Naive B cell (primary cell): ENCODE results near the gene EFCAB13. TPM values are rescaled to one million over a fixed set of nuclear protein-coding genes. Genes with fewer than 3 reads are reported as not detected.
"Not testable (repeated sequence)": the region's sequence is repeated elsewhere in the genome, so short reads cannot be mapped to it uniquely, and the experiment has no call there.

Source experiments
- ATAC-seq, 2 donors: fragments of 150-1000 bp; cut with Tn5 transposase; 2 replicates each; pipeline ENCODE4 v1.10.0; 2021; ENCODE audit warnings: low read depth in 2 of 2, mild to moderate bottlenecking in 2 of 2, moderate library complexity in 2 of 2
- DNase-seq: peaks from one replicate; pipeline ENCODE4 v3.0.0; 2022
- H3K27ac Mint-ChIP-seq, 6 donors: one replicate each; pipeline ENCODE4 v1.8.0; 2020 to 2022; ENCODE audit warnings: mild to moderate bottlenecking in 6 of 6, mixed read lengths in 6 of 6, moderate library complexity in 5 of 6, inconsistent platforms in 2 of 6
- H3K27me3 Mint-ChIP-seq, 3 donors: one replicate each; pipeline ENCODE4 v1.8.0; 2021 to 2022; ENCODE audit warnings: mixed read lengths in 3 of 3, mild to moderate bottlenecking in 1 of 3
- H3K36me3 Mint-ChIP-seq, 2 donors: one replicate each; pipeline ENCODE4 v1.8.0; 2020 to 2022; ENCODE audit warnings: mixed read lengths in 2 of 2, inconsistent platforms in 1 of 2, mild to moderate bottlenecking in 1 of 2
- H3K4me1 Mint-ChIP-seq, 3 donors: one replicate each; pipeline ENCODE4 v1.8.0; 2020 to 2022; ENCODE audit warnings: mixed read lengths in 3 of 3, inconsistent platforms in 1 of 3, mild to moderate bottlenecking in 1 of 3, moderate library complexity in 1 of 3
- H3K4me3 Mint-ChIP-seq, 8 donors: one replicate each; pipeline ENCODE4 v1.8.0; 2020 to 2022; ENCODE audit warnings: mild to moderate bottlenecking in 8 of 8, mixed read lengths in 8 of 8, moderate library complexity in 8 of 8, inconsistent platforms in 2 of 8
- H3K9me3 Mint-ChIP-seq, 7 donors: one replicate each; pipeline ENCODE4 v1.8.0; 2020 to 2022; ENCODE audit warnings: mixed read lengths in 7 of 7, mild to moderate bottlenecking in 5 of 7, inconsistent platforms in 2 of 7, moderate library complexity in 1 of 7
- polyA plus RNA-seq, 6 donors: library from polyadenylated mRNA; unstranded; fragments of 300-500 nt; fragmentation: Illumina TruSeq; gene quantifications; one replicate each; pipeline ENCODE4 v1.2.3, GENCODE V29; 2021; ENCODE audit warnings: low read depth in 6 of 6

Gene EFCAB13
- polyA plus RNA-seq, 6 donors from 2014 or later: 27.5 to 43.7 (median 33.8) TPM

DNA sequence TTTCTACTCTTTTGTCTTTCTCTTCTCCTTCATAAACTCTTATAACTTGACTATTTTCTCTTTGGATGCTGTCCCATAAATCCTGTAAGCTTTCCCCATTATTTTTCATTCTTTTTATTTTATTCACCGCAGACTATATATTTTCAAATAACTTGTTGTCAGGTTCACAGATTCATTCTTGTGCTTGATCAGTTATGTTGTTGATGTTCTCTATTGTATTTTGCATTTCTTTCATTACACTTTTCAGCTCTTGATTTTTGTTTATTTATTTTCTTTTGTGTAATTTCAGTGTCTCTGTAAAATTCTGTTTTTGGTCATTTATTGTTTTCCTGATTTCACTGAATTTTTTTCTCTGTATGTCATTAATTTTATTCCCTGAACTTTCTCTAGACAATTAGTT lies 49.2 kb downstream of the EFCAB13 start:
- no peaks in the 10 kb centered on the region for H3K27me3 Mint-ChIP-seq
- peak overlapping the region in 1 of 6 donors; percentile 57 for H3K27ac Mint-ChIP-seq
- peaks cover 22 to 28% of the 10 kb centered on the region in 2 donors for H3K36me3 Mint-ChIP-seq
- H3K4me3 Mint-ChIP-seq: no peak overlapping the region
- ATAC-seq: no peak
- DNase-seq: no peak
- peaks cover 8 to 24% (median 17%) of the 10 kb centered on the region in 7 donors for H3K9me3 Mint-ChIP-seq
- no peaks in the 10 kb centered on the region for H3K4me1 Mint-ChIP-seq

DNA sequence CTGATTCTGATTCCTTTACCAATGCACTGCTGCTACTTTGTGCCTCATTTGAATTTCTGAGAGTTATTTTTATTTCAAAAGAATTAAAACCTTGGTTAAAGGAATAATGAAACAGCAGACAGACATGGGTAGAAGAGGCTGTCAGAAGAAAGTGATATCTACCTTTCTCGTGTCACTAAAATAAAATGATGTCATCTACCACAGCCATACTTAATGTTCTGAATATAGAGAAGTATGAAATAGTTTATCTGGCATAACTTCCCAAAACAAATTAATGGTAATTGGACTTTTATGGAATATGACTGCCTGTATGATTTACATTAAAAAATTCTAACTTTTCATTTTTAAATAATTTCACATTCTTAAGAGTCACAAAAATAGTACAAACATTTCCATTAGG lies 52.5 kb downstream of the EFCAB13 start:
- H3K4me1 Mint-ChIP-seq: no peaks in the 10 kb centered on the region
- no peak overlapping the region for H3K4me3 Mint-ChIP-seq
- H3K27me3 Mint-ChIP-seq: no peaks in the 10 kb centered on the region
- peaks cover 8 to 24% (median 17%) of the 10 kb centered on the region in 7 donors for H3K9me3 Mint-ChIP-seq
- no peak for ATAC-seq
- no peak overlapping the region for H3K27ac Mint-ChIP-seq
- DNase-seq: no peak
- peaks cover 28 to 43% of the 10 kb centered on the region in 2 donors for H3K36me3 Mint-ChIP-seq

DNA sequence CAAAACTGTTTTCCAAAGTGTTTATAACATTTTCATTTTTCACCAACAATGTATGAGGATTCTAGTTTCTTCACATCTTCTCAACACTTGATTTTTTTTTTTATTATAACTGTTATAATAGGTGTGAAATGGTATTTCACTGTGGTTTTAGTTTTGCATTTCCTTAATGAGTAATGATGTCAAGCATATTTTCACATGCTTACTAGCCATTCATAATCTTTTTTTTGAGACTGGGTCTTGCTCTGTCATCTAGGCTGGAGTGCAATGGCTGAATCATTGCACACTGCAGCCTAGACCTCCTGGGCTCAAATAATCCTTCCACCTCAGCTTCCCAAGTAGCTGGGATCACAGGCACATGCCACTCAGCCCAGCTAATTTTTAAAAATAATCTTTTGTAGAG lies 65.1 kb downstream of the EFCAB13 start:
- ATAC-seq: no peak
- peaks cover 0 to 5% (median 4%) of the 10 kb centered on the region in 3 donors for H3K4me1 Mint-ChIP-seq

DNA sequence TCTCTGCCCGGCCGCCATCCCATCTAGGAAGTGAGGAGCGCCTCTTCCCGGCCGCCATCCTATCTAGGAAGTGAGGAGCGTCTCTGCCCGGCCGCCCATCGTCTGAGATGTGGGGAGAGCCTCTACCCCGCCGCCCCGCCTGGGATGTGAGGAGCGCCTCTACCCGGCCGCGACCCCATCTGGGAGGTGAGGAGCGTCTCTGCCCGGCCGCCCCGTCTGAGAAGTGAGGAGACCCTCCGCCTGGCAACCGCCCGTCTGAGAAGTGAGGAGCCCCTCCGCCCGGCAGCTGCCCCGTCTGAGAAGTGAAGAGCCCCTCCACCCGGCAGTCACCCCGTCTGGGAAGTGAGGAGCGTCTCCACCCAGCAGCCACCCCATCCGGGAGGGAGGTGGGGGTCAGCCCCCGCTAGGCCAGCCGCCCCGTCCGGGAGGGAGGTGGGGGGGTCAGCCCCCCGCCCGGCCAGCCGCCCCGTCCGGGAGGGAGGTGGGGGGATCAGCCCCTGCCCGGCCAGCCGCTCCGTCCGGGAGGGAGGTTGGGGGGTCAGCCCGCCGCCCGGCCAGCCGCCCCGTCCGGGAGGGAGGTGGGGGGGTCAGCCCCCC lies 73.9 kb downstream of the EFCAB13 start:
- DNase-seq, H3K4me1 Mint-ChIP-seq, ATAC-seq, H3K27ac Mint-ChIP-seq, H3K9me3 Mint-ChIP-seq, H3K4me3 Mint-ChIP-seq, H3K27me3 Mint-ChIP-seq: not testable (repeated sequence)
- peaks cover 0 to 14% of the 10 kb centered on the region in 2 donors for H3K36me3 Mint-ChIP-seq

More for the DNA sequence above, 65.1 kb downstream of the EFCAB13 start:
- Mint-ChIP-seq H3K27ac (no peak overlapping the region), H3K9me3 (peaks cover 1 to 9% (median 4%) of the 10 kb centered on the region in 7 donors), H3K4me3 (no peak overlapping the region), H3K36me3 (peaks cover 18 to 27% of the 10 kb centered on the region in 2 donors), H3K27me3 (no peaks in the 10 kb centered on the region)
- no peak for DNase-seq

DNA sequence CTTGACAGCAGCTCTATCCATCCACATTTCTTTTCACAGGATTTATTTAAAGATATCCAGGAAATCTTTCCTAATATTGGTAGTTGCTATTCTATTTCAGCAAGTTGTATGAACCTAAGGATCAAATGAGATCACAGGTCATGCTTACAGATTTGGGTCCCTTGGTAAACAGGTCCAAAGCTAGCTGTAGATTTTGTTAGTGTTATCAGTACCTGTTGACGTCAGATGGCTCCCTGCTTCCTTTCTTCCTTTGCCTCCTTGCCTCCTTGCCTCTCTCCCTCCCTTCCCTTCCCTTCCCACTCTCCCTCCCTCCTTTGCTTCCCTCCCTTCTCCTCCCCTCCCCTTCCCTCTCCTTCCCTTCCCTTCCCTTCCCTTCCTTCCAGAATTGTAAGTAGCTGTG lies 76.6 kb downstream of the EFCAB13 start:
- Mint-ChIP-seq H3K27me3 (no peaks in the 10 kb centered on the region), H3K4me1 (peaks cover 2 to 8% (median 7%) of the 10 kb centered on the region in 3 donors), H3K4me3 (no peak overlapping the region), H3K9me3 (no peaks in the 10 kb centered on the region), H3K36me3 (peaks cover 0 to 26% of the 10 kb centered on the region in 2 donors), H3K27ac (no peak overlapping the region)
- ATAC-seq (no peak), DNase-seq (no peak)

DNA sequence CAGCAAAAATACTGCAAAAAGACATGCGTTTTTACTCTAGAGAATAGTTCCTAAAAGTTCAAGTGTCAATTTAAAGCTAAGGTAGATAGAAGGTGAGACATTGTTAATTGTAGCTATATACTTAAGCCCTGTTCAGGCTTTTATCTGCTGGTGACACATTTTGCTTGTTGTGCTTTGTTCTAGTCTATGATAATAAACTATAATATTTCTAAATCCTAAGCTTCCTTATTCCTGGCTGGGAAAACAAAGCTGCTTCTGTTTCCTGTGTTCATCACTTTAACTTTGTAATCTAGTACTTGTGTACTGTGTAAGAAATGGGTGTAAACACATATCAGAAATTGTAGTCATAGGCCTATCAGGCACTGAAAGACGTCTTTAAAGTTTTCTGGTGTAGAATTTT lies 77.3 kb downstream of the EFCAB13 start:
- DNase-seq (no peak), ATAC-seq (no peak)
- Mint-ChIP-seq H3K9me3 (no peaks in the 10 kb centered on the region), H3K27ac (no peak overlapping the region), H3K27me3 (no peaks in the 10 kb centered on the region), H3K4me1 (peaks cover 2 to 8% (median 7%) of the 10 kb centered on the region in 3 donors), H3K36me3 (peaks cover 0 to 26% of the 10 kb centered on the region in 2 donors), H3K4me3 (no peak overlapping the region)

DNA sequence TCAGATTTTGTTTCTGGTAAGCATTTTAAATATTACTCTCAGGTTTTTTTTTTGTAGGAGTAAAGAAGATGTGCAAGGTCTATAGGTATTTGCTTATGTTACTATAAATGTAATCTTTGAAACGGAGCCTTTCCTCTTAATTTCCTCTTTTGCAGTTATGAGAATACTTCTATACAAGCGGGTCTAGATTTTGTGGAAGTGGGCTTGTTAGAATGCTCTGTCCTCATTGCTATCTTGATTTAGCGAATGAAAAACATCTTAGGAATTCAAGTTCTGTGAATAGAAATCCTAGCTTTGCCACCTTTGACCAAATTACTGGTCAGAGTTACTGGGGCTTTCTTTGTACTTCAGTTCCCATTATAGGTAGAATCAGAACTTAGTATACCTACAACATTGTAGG lies 80.3 kb downstream of the EFCAB13 start:
- peaks cover 12 to 20% of the 10 kb centered on the region in 2 donors for H3K36me3 Mint-ChIP-seq

DNA sequence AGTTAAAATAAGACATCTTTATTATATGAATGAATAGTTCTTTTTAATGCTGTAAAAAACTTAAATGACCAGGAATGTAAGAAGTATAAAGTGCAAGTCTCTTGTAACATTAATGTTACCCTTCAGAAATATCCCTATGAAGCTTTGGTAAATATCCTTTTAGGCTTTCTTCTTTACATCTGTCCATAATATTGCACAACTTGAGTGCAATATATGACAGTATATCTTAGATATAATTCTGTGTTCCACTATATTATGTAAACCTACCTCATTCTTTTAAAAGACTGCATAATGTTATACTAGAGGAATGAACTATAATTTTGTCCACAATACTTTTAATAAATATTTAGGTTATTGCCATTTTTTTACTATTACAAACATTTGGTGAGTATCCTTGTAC lies 81.1 kb downstream of the EFCAB13 start:
- ATAC-seq: no peak
- H3K9me3 Mint-ChIP-seq: no peaks in the 10 kb centered on the region
- H3K27ac Mint-ChIP-seq: no peak overlapping the region
- DNase-seq: no peak
- peaks cover 20% of the 10 kb centered on the region in 2 donors for H3K36me3 Mint-ChIP-seq
- H3K27me3 Mint-ChIP-seq: no peaks in the 10 kb centered on the region
- no peak overlapping the region for H3K4me3 Mint-ChIP-seq
- H3K4me1 Mint-ChIP-seq: peaks cover 2 to 8% (median 7%) of the 10 kb centered on the region in 3 donors

More for the DNA sequence above, 80.3 kb downstream of the EFCAB13 start:
- Mint-ChIP-seq H3K9me3 (no peaks in the 10 kb centered on the region), H3K27me3 (no peaks in the 10 kb centered on the region), H3K4me3 (no peak overlapping the region), H3K27ac (no peak overlapping the region), H3K4me1 (peaks cover 2 to 8% (median 7%) of the 10 kb centered on the region in 3 donors)
- no peak for DNase-seq
- ATAC-seq: no peak

DNA sequence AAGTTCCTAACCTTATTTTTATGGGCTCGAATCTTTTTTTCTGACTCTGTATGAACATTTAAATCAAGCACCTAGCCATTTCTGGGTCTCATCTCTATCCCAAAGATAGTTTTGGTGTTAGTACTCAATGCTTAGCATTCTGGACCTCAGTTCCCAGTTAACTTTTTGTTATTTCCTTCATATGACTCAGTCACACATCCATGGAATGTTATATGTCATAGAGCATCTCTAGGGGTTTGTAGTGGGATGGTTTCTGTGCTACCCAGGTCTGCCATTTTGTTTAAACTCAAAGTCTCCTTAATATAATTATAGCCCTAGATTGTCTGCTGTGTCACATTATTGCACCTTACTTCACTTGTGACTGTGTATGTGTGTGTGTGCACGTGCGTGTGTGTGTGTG lies 90.1 kb downstream of the EFCAB13 start:
- Mint-ChIP-seq H3K27me3 (no peaks in the 10 kb centered on the region), H3K36me3 (peaks cover 28 to 32% of the 10 kb centered on the region in 2 donors), H3K4me3 (no peak overlapping the region), H3K27ac (no peak overlapping the region), H3K9me3 (peaks cover 0 to 2% (median 0%) of the 10 kb centered on the region in 7 donors), H3K4me1 (no peaks in the 10 kb centered on the region)
- no peak for ATAC-seq
- DNase-seq: no peak

DNA sequence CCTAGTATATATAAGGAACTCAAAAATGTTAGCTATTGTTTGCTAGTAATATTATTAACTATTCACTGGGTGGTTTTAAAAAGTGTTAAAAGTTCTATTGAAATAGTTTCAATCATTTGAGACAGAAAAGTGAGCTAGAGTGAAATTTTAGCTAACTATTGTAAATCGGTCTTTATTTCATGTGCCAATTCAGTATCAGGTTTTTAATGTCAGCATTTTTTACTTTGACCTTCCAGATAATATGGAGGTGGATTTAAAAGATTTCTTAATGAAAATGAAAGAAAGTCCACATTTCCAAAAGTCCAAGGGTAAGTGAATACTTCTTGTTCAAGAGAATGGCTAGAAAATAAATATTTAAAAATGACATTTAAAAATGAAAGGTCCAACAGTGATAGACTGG lies 90.9 kb downstream of the EFCAB13 start:
- ATAC-seq (no peak), DNase-seq (no peak)
- no peak overlapping the region for H3K27ac Mint-ChIP-seq
- no peaks in the 10 kb centered on the region for H3K27me3 Mint-ChIP-seq
- no peak overlapping the region for H3K4me3 Mint-ChIP-seq
- H3K4me1 Mint-ChIP-seq: no peaks in the 10 kb centered on the region
- peaks cover 0 to 2% (median 0%) of the 10 kb centered on the region in 7 donors for H3K9me3 Mint-ChIP-seq
- H3K36me3 Mint-ChIP-seq: peaks cover 21 to 32% of the 10 kb centered on the region in 2 donors

DNA sequence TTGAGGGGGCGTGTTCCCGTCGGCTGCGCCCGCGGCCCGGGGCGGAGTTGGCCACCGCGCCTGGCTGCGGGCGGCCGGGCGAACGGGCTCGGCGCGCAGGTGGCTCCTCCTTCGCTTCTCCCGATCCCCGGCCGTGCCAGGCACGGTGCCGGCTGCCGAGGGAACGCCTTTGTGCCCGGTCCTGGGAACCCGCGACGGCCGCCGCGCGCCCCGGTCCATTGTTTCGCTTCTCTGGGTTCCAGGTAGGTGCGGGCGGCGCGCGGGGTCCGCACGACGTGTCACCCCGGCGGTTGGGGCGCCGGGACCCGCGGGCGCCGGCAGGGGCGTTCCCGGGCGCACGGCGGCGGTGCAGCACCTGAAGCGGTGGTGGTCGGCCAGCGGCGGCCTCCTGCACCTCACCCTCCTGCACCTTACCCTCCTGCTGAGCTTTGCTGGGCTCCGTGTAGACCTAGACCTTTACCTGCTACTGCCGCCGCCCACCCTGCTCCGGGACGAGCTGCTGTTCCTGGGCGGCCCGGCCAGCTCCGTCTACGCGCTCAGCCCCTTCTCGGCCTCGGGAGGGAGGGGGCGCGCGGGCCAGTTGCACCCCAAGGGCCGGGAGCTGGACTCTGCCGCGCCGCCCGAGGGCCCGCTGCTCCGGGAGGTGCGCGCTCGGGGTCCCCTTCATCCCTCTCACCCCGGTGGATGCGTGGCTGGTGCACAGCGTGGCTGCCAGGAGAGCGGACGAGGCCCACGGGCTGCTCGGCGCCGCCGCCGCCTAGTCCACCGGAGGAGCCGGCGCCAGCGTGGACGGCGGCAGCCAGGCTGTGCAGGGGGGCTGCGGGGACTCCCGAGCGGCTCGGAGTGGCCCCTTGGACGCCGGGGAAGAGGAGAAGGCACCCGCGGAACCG lies 99.9 kb downstream of the EFCAB13 start:
- DNase-seq (peak; percentile 11), ATAC-seq (peak; percentile 57 to 60)
- peak overlapping the region in 7 of 8 donors; percentile 45 to 84 (median 74) for H3K4me3 Mint-ChIP-seq
- peaks cover 0 to 5% (median 0%) of the 10 kb centered on the region in 7 donors for H3K9me3 Mint-ChIP-seq
- no peak overlapping the region for H3K27ac Mint-ChIP-seq
- peaks cover 0 to 6% (median 4%) of the 10 kb centered on the region in 3 donors for H3K4me1 Mint-ChIP-seq
- peaks cover 0 to 5% of the 10 kb centered on the region in 2 donors for H3K36me3 Mint-ChIP-seq
- H3K27me3 Mint-ChIP-seq: peaks cover 0 to 4% (median 3%) of the 10 kb centered on the region in 3 donors

DNA sequence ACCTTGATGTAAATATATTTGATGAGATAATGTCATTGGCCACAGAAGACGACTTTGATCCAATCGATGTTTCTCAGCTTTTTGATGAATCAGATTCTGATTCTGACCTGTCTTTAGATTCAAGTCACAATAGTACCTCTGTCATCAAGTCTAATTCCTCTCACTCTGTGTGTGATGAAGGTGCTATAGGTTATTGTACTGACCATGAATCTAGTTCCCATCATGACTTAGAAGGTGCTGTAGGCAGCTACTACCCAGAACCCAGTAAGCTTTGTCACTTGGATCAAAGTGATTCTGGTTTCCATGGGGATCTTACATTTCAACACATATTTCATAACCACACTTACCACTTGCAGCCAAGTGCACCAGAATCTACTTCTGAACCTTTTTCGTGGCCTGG lies 101.5 kb downstream of the EFCAB13 start:
- H3K4me3 Mint-ChIP-seq: peak overlapping the region in 2 of 8 donors; percentile 34 to 36
- not testable (repeated sequence) for H3K27me3 Mint-ChIP-seq, ATAC-seq, H3K36me3 Mint-ChIP-seq, H3K9me3 Mint-ChIP-seq, H3K4me1 Mint-ChIP-seq, H3K27ac Mint-ChIP-seq, DNase-seq

DNA sequence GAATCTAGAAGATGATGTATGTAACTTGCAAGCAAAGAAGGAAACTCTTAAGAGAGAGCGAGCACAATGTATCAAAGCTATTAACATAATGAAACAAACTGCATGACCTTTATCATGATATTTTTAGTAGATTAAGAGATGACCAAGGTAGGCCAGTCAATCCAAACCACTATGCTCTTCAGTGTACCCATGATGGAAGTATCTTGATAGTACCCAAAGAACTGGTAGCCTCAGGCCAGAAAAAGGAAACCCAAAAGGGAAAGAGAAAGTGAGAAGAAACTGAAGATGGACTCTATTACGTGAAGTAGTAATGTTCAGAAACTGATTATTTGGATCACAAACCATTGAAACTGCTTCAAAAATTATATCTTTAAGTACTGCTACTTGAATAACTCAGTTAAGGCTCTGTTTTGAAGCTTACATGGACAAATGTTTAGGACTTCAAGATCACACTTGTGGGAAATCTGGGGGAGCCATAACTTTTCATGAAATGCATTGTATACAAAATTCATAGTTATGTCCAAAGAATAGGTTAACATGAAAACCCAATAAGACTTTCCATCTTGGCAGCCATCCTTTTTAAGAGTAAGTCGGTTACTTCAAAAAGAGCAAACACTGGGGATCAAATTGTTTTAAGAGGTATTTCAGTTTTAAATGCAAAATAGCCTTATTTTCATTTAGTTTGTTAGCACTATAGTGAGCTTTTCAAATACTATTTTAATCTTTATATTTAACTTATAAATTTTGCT lies 102.3 kb downstream of the EFCAB13 start:
- not testable (repeated sequence) for H3K4me3 Mint-ChIP-seq, H3K27ac Mint-ChIP-seq, H3K27me3 Mint-ChIP-seq, H3K4me1 Mint-ChIP-seq, ATAC-seq, H3K9me3 Mint-ChIP-seq, DNase-seq, H3K36me3 Mint-ChIP-seq
